Right hindlimb (tissue), 1 donor: Measurements from ENCODE around the gene CUEDC1.

Experiments used
- DNase-seq: peaks from one replicate; pipeline ENCODE4 v3.0.0-alpha.2; 2018

The CUEDC1 gene

GRCh38 chr17:57984936-57985674 lies 29.9 kb upstream of the CUEDC1 start:
- no peak for DNase-seq

- no peak for DNase-seq
Observed at GRCh38 chr17:57984261-57984890, 29.2 kb upstream of the CUEDC1 start.

- no peak for DNase-seq
Observed at GRCh38 chr17:57983446-57983845, 28.2 kb upstream of the CUEDC1 start.

GRCh38 chr17:57982452-57983170 lies 27.4 kb upstream of the CUEDC1 start:
- DNase-seq = no peak

GRCh38 chr17:57980522-57980921 lies 25.3 kb upstream of the CUEDC1 start:
- no peak for DNase-seq

- DNase-seq = no peak
Observed at GRCh38 chr17:57979076-57979475, 23.9 kb upstream of the CUEDC1 start.

- no peak for DNase-seq
Observed at GRCh38 chr17:57976594-57976993, 21.4 kb upstream of the CUEDC1 start.

- no peak for DNase-seq
Observed at GRCh38 chr17:57975044-57975443, 19.8 kb upstream of the CUEDC1 start.

- DNase-seq = peak; percentile 1
Observed at GRCh38 chr17:57974053-57974824, 19.0 kb upstream of the CUEDC1 start.

- DNase-seq = no peak
Observed at GRCh38 chr17:57972151-57972550, 16.9 kb upstream of the CUEDC1 start.

- no peak for DNase-seq
Observed at GRCh38 chr17:57971572-57971971, 16.4 kb upstream of the CUEDC1 start.

GRCh38 chr17:57970710-57971109 lies 15.5 kb upstream of the CUEDC1 start:
- DNase-seq = peak; percentile 14

- DNase-seq = peak; percentile 8
Observed at GRCh38 chr17:57968456-57968855, 13.2 kb upstream of the CUEDC1 start.

- DNase-seq = no peak
Observed at GRCh38 chr17:57966875-57967274, 11.7 kb upstream of the CUEDC1 start.

GRCh38 chr17:57966246-57966645 lies 11.0 kb upstream of the CUEDC1 start:
- peak; percentile 2 for DNase-seq

- DNase-seq = peak; percentile 11
Observed at GRCh38 chr17:57965521-57966160, 10.4 kb upstream of the CUEDC1 start.

- DNase-seq = no peak
Observed at GRCh38 chr17:57963149-57963511, 7.9 kb upstream of the CUEDC1 start.

GRCh38 chr17:57962279-57963148 lies 7.3 kb upstream of the CUEDC1 start:
- DNase-seq = peak; percentile 7

GRCh38 chr17:57959929-57960328 lies 4.7 kb upstream of the CUEDC1 start:
- peak; percentile 6 for DNase-seq

GRCh38 chr17:57958391-57958790 lies 3.2 kb upstream of the CUEDC1 start:
- peak; percentile 4 for DNase-seq

GRCh38 chr17:57957886-57958285 lies 2.7 kb upstream of the CUEDC1 start:
- DNase-seq = no peak
